SK-N-MC (cell line): ENCODE results near the gene ZCCHC17.

Experiments
- EZH2 ChIP-seq: fragments of 200-600 bp; sonication (generic); IDR thresholded peaks from one replicate; pipeline ENCODE4 v1.6.1; 2017; ENCODE audit warnings: antibody characterized with exemption
- FOXP2 ChIP-seq: optimal IDR thresholded peaks from 2 replicates; pipeline ENCODE3; 2011; ENCODE audit warnings: mild to moderate bottlenecking, moderate library complexity; ENCODE audit not compliant: insufficient read depth; ENCODE audit errors: extremely low read length, control extremely low read depth
- POLR2AphosphoS5 ChIP-seq: IDR thresholded peaks from 2 replicates; pipeline ENCODE4 v1.6.1; 2012; ENCODE audit warnings: mild to moderate bottlenecking, low read depth, low read length, borderline replicate concordance

DNA sequence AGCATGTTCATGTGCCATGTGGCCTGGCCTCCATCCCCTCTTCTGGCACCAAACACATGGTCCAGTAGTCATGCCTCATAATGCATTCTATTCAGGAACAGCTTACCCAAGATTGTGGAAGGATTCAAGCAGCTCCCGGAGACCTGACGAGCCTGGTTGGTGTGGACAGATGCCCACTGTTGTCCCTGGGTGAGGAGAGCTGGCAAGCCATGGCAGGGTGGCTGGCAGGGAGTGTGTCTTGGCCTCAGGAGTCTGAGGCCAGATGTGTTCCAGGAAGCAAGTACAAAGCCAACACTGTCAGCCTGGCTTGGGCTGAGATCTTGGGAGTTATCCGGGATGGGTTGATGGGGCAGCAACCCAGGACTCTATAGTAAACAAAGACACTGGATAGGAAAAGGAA is 83.3 kb downstream of the ZCCHC17 start:
- no peak for TF ChIP-seq POLR2AphosphoS5
- TF ChIP-seq EZH2: no peak
- no peak for TF ChIP-seq FOXP2
